Suppressor macrophage treated with lipopolysaccharide for 4 hours (primary cell): ENCODE measurements around the gene MRPL54.
"Not testable (repeated sequence)": the region's sequence is repeated elsewhere in the genome, so short reads cannot be mapped to it uniquely, and the experiment has no call there.

Source experiments
- DNase-seq: peaks from one replicate; pipeline ENCODE4 v3.0.0-alpha.2; 2020

The MRPL54 gene

GRCh38 chr19:3743486-3743885, 19.0 kb upstream of the MRPL54 start:
- DNase-seq = no peak

- no peak for DNase-seq
Measured at GRCh38 chr19:3745363-3746045, 17.0 kb upstream of the MRPL54 start.

- no peak for DNase-seq
Measured at GRCh38 chr19:3746371-3747056, 16.0 kb upstream of the MRPL54 start.

GRCh38 chr19:3748965-3749364, 13.5 kb upstream of the MRPL54 start:
- DNase-seq = no peak

GRCh38 chr19:3750211-3750610, 12.3 kb upstream of the MRPL54 start:
- DNase-seq = no peak

GRCh38 chr19:3751236-3751635, 11.2 kb upstream of the MRPL54 start:
- DNase-seq = no peak

- DNase-seq = no peak
Measured at GRCh38 chr19:3752492-3752891, 10.0 kb upstream of the MRPL54 start.

GRCh38 chr19:3753631-3754410, 8.7 kb upstream of the MRPL54 start:
- no peak for DNase-seq

- not testable (repeated sequence) for DNase-seq
Measured at GRCh38 chr19:3757705-3758104, 4.8 kb upstream of the MRPL54 start.

- DNase-seq = not testable (repeated sequence)
Measured at GRCh38 chr19:3758297-3758696, 4.2 kb upstream of the MRPL54 start.

- DNase-seq = no peak
Measured at GRCh38 chr19:3759482-3760254, 2.8 kb upstream of the MRPL54 start.

- no peak for DNase-seq
Measured at GRCh38 chr19:3760871-3761361, 1.6 kb upstream of the MRPL54 start.

GRCh38 chr19:3761382-3762129, 926 bp upstream of the MRPL54 start, which contains the start of gene APBA3:
Gene APBA3, minus strand, starts transcription at chr19:3761692. Its CDS starts 1,428 bp downstream, at chr19:3760264.
- peak; percentile 97 for DNase-seq

- no peak for DNase-seq
Measured at GRCh38 chr19:3762130-3762473, 380 bp upstream of the MRPL54 start.

GRCh38 chr19:3765121-3765520, 2.6 kb downstream of the MRPL54 start:
- DNase-seq = no peak

GRCh38 chr19:3765757-3766156, 3.3 kb downstream of the MRPL54 start:
- DNase-seq = not testable (repeated sequence)

- DNase-seq = no peak
Measured at GRCh38 chr19:3766520-3766919, 4.0 kb downstream of the MRPL54 start.

GRCh38 chr19:3767050-3767449, 4.6 kb downstream of the MRPL54 start:
- DNase-seq = no peak

GRCh38 chr19:3768015-3768747, 5.7 kb downstream of the MRPL54 start:
- no peak for DNase-seq

- no peak for DNase-seq
Measured at GRCh38 chr19:3768748-3769099, 6.2 kb downstream of the MRPL54 start.

- DNase-seq = no peak
Measured at GRCh38 chr19:3769494-3769893, 7.0 kb downstream of the MRPL54 start.
